Activated T-helper 1 cell treated with anti-CD3 and anti-CD28 coated beads, Interleukin-12 subunit alpha, Interleukin-12 subunit beta, Interleukin-2, Interleukin-4 antibody, amounts not matched to agents 30 ng/mL and 10 ng/mL and 1 ng/mL, durations not matched to agents 14 hours and 24 hours and 36 hours (primary cell): ENCODE data around the gene CD83. TPM values are rescaled to one million over a fixed set of nuclear protein-coding genes. Genes with fewer than 3 reads are reported as not detected.

Experiments used
- DNase-seq: peaks from one replicate; pipeline ENCODE4 v3.0.0; 2021; ENCODE audit warnings: low spot score
- H3K27ac Mint-ChIP-seq: one replicate; pipeline ENCODE4 v1.8.0; 2021; ENCODE audit warnings: mild to moderate bottlenecking, mixed read lengths
- H3K27me3 Mint-ChIP-seq: one replicate; pipeline ENCODE4 v1.8.0; 2022; ENCODE audit warnings: mild to moderate bottlenecking, moderate library complexity, mixed read lengths; ENCODE audit not compliant: insufficient read depth
- H3K36me3 Mint-ChIP-seq: one replicate; pipeline ENCODE4 v1.8.0; 2021; ENCODE audit warnings: low read depth, mixed read lengths
- H3K4me1 Mint-ChIP-seq: one replicate; pipeline ENCODE4 v1.8.0; 2021; ENCODE audit warnings: low read depth, mixed read lengths
- H3K4me3 Mint-ChIP-seq: one replicate; pipeline ENCODE4 v1.8.0; 2021; ENCODE audit warnings: mild to moderate bottlenecking, moderate library complexity, mixed read lengths
- H3K9me3 Mint-ChIP-seq: one replicate; pipeline ENCODE4 v1.8.0; 2021; ENCODE audit warnings: mixed read lengths
- intact Hi-C: fragments of 100-400 bp; cut with micrococcal nuclease; formaldehyde crosslinking; loops from one replicate; pipeline ENCODE4 v1.15.1; 2024
- total RNA-seq: library from RNA; stranded (reverse); gene quantifications from 2 replicates; pipeline ENCODE4 v1.2.3, GENCODE V29; 2022

CD83 gene
- total RNA-seq, 1 donor from 2014 or later, result 101 TPM

DNA sequence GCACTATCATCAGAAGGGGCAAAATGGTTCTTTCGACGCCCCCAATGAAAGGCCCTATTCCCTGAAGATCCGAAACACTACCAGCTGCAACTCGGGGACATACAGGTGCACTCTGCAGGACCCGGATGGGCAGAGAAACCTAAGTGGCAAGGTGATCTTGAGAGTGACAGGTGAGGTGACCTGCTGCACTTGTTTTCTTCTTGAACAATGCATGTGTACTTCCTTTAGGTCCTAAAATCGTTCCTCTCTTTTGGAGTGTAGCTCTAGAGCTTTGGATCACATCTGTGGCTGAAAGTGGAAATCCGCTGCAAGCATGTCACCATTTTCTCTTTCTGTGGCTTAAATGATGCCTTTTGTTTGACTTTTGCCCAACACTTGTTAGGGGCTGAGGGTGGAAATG lies 14.0 kb downstream of the CD83 start:
- Mint-ChIP-seq H3K9me3 (peaks cover 3% of the 10 kb centered on the region), H3K4me1 (peaks cover 30% of the 10 kb centered on the region), H3K27ac (no peak overlapping the region), H3K27me3 (peaks cover 1% of the 10 kb centered on the region), H3K36me3 (peaks cover 70% of the 10 kb centered on the region), H3K4me3 (no peak overlapping the region)
- DNase-seq, result no peak
- intact Hi-C loops, result no loop called here

DNA sequence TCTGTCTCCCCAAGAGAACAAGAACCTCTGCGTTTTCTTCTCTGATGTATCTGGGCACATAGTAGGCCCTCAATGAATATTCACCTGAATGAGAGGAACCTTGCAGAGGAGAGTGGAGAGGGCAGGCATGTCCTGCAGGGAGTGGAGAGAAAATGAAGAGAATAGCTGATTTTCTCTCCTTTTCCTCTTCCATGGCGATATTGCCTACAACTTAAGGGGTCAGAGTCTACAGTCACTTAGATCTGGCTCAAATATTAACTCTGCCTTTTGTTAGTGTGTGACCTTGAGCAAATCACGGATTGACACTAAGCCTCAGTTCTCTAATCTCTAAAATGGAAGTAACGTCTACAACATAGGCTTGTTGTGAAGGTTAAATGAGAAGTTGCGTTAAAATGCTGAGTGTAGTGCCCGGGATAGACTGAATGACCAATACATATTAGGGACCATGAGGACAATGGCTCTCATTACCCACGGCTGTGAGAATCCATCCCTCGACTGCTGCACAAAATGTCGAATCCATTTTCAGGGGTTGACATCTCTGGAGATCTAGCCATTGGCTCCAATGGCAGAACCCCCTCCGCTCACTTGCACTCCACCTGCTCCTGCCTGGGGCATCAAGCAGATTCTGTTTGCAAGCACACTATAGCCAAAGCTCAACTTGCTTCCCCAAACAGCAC lies 14.8 kb downstream of the CD83 start:
- H3K9me3 Mint-ChIP-seq, result peaks cover 3% of the 10 kb centered on the region
- no peak for DNase-seq
- H3K27me3 Mint-ChIP-seq, result peaks cover 1% of the 10 kb centered on the region
- H3K36me3 Mint-ChIP-seq, result peaks cover 70% of the 10 kb centered on the region
- H3K4me3 Mint-ChIP-seq, result no peak overlapping the region
- H3K4me1 Mint-ChIP-seq, result peaks cover 30% of the 10 kb centered on the region
- intact Hi-C loops, result no loop called here
- no peak overlapping the region for H3K27ac Mint-ChIP-seq

DNA sequence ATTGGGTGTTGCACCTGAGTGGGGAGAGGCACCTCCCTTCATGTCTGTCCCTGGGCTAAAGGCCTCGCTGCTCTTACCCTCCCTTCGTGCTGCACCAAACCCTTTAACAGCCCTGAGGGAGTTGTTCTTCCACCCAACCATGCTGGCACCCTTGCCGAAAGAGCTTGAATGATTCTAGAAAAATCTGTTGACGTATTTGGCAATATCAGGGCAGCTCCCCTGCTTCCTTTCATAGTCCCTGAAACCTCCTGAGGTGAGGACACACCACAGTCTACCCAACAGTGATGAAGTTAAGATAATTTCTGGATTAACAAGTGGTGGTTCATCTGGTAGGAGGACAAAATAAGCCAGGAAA lies 15.3 kb downstream of the CD83 start:
- no peak for DNase-seq
- intact Hi-C loops, result no loop called here
- H3K27me3 Mint-ChIP-seq, result peaks cover 1% of the 10 kb centered on the region
- H3K36me3 Mint-ChIP-seq, result peaks cover 69% of the 10 kb centered on the region
- no peak overlapping the region for H3K4me3 Mint-ChIP-seq
- H3K4me1 Mint-ChIP-seq, result peaks cover 29% of the 10 kb centered on the region
- H3K9me3 Mint-ChIP-seq, result peaks cover 3% of the 10 kb centered on the region
- H3K27ac Mint-ChIP-seq, result no peak overlapping the region

DNA sequence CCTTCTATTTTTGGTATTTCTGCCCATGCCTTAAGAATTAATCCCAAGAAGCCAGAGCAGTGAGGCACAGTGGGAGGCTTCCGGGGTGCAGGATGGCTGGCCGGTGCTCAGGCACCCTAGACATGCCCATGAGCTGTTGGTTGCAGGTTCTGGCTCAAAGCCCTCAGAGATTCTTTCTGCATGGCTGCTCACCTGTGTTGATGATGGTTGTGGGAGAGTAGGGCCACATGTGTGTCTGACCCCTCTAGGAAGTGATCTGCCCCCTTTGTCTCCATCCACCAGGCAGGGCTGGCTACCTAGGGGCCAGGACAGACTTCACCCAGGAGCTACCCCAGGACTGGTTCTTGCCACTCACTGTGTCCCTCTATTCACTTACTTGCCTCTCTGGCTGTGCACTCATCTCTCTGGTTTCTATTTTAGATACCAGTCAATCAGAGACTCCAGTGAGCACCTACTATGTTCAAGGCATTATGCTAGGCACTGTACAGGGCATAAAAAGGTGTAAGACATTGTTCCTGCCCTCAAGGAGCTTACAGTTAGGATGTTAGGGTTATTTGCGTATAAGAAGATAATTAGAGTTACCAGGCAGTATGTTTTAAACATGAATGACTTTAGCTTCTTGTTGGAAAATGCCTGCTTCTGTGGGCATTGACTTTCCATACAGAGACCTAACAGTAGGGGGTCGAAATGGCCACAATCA lies 16.8 kb downstream of the CD83 start:
- H3K4me1 Mint-ChIP-seq, result peaks cover 16% of the 10 kb centered on the region
- H3K36me3 Mint-ChIP-seq, result peaks cover 62% of the 10 kb centered on the region
- H3K27ac Mint-ChIP-seq, result no peak overlapping the region
- no peak for DNase-seq
- peaks cover 3% of the 10 kb centered on the region for H3K9me3 Mint-ChIP-seq
- intact Hi-C loops, result no loop called here
- H3K27me3 Mint-ChIP-seq, result peaks cover 1% of the 10 kb centered on the region
- H3K4me3 Mint-ChIP-seq, result no peak overlapping the region

DNA sequence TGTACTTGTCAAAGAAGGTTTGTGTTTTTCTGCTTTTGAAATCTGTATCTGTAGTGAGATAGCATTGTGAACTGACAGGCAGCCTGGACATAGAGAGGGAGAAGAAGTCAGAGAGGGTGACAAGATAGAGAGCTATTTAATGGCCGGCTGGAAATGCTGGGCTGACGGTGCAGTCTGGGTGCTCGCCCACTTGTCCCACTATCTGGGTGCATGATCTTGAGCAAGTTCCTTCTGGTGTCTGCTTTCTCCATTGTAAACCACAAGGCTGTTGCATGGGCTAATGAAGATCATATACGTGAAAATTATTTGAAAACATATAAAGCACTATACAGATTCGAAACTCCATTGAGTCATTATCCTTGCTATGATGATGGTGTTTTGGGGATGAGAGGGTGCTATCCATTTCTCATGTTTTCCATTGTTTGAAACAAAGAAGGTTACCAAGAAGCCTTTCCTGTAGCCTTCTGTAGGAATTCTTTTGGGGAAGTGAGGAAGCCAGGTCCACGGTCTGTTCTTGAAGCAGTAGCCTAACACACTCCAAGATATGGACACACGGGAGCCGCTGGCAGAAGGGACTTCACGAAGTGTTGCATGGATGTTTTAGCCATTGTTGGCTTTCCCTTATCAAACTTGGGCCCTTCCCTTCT lies 18.4 kb downstream of the CD83 start:
- DNase-seq, result no peak
- Mint-ChIP-seq H3K9me3 (peaks cover 3% of the 10 kb centered on the region), H3K4me1 (peaks cover 5% of the 10 kb centered on the region), H3K4me3 (no peak overlapping the region), H3K27me3 (no peaks in the 10 kb centered on the region), H3K36me3 (peaks cover 49% of the 10 kb centered on the region), H3K27ac (no peak overlapping the region)
- intact Hi-C loops, result no loop called here

DNA sequence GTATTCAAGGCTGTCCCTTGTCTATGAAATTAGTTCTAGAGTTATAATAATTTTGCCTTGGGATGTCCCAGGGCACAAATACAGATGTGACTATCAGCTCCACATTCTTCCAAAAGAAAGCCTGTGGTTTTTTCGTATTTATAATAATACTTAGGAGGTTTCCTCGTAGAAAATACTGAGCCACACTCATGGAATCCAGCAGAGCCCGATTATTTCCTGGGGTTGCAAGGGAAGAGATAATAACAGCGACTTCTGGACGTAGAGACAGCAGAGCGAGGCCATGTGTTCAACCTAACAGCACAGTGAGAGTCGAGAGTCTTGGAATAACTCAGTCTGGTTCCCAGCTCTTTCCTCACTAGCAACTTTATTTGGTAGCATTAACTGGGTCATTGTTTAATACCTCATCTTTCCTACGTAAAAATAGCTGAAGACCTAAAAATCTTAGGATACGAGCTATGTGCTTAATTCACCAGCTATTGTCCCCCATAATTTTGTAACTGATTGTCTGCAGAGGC lies 21.2 kb downstream of the CD83 start:
- intact Hi-C loops, result no loop called here

DNA sequence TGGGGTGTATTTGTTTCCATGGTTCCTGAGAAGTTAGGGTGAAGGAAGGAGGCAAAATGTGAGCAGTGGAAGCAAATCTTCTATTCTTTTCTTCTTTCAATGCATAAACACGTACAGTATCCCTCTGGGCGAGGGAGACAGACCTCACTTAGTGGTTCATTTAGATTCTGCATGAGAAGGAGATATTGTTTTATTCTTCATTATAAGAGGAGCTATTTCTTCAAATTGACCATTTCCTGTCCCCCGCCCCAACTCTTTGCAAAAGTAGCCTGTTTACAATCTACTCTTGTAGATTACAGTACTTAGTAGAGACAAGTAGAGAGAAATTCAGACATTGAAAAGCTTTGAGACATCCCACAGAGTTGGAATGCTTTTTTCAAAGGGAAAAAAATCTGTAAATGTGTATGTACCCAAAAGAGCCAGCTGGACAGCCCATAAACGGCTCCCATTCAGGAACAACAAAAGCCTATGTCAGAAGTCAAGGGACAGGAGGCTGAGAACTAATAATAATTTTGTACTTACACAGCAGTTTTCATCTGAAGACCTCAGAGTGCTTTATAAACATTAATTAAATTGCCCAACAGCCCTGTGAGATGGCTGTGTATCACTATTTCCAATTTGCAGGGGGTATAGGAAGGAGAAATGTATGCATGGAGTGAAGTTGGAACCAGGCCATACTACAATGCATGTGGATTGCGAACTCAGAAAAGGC lies 23.9 kb downstream of the CD83 start:
- no peaks in the 10 kb centered on the region for H3K27me3 Mint-ChIP-seq
- no peaks in the 10 kb centered on the region for H3K9me3 Mint-ChIP-seq
- DNase-seq, result no peak
- no peaks in the 10 kb centered on the region for H3K36me3 Mint-ChIP-seq
- intact Hi-C loops, result no loop called here
- H3K27ac Mint-ChIP-seq, result no peak overlapping the region
- no peak overlapping the region for H3K4me3 Mint-ChIP-seq
- H3K4me1 Mint-ChIP-seq, result peaks cover 7% of the 10 kb centered on the region

More for the DNA sequence above, 21.2 kb downstream of the CD83 start:
- H3K4me3 Mint-ChIP-seq, result no peak overlapping the region
- no peaks in the 10 kb centered on the region for H3K27me3 Mint-ChIP-seq
- H3K27ac Mint-ChIP-seq, result no peak overlapping the region
- H3K36me3 Mint-ChIP-seq, result peaks cover 23% of the 10 kb centered on the region
- no peaks in the 10 kb centered on the region for H3K4me1 Mint-ChIP-seq
- H3K9me3 Mint-ChIP-seq, result peaks cover 3% of the 10 kb centered on the region
- DNase-seq, result no peak

DNA sequence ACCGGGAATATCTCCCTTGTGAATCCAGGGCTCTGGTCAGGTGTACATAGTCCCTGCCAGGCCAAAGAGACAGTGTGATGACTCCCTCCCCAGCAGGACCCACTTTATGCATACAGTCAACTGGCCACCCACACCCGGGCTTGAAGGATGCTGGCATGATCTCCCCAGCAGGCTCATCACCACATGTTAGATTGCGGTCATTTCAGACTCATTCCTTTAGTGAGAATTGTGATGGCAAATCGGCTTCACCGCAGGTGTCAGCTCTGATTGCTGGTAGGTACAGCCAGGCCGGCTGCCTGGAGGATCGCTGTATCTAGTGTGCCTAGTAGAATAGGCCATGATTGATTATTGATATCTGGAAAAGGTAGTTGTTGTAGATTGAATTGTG lies 24.5 kb downstream of the CD83 start:
- intact Hi-C loops, result no loop called here
- Mint-ChIP-seq H3K4me1 (peaks cover 7% of the 10 kb centered on the region), H3K36me3 (no peaks in the 10 kb centered on the region)

DNA sequence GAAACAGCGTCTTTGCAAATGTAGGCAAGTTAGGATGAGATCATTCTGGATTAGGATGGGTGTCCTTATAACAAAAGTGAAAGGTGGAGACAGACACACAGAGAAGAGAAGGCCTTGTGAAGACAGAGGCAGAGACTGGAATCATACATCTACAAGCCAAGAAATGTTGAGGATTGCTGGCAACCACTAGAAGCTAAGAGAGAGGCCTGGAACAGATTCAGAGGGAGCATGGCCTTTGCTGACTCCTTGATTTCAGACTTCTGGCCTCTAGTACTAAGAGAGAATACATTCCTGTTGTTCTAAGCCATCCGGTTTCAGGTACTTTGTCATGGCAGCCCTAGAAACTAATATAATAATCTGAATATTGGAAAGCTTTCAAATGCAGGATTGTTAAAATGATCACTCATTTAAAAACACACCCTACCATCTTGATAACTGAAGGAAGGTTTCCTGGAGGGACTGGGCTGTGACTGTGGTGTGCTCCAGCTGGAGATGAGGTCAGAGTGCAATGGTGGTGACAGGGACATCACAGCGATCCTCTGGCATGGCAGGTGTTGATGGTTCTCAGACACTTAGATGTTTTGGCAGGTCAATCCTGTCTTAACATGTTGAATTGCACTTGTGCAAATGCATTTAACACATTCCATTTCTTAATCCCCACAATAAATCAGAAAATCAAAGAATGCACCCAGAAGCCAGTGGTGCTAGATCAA lies 25.1 kb downstream of the CD83 start:
- no peak for DNase-seq
- Mint-ChIP-seq H3K4me1 (peaks cover 7% of the 10 kb centered on the region), H3K27ac (no peak overlapping the region), H3K4me3 (no peak overlapping the region), H3K27me3 (no peaks in the 10 kb centered on the region), H3K36me3 (no peaks in the 10 kb centered on the region), H3K9me3 (no peaks in the 10 kb centered on the region)
- intact Hi-C loops, result no loop called here

More for the DNA sequence above, 24.5 kb downstream of the CD83 start:
- Mint-ChIP-seq H3K4me3 (no peak overlapping the region), H3K9me3 (no peaks in the 10 kb centered on the region), H3K27ac (no peak overlapping the region), H3K27me3 (no peaks in the 10 kb centered on the region)
- no peak for DNase-seq

DNA sequence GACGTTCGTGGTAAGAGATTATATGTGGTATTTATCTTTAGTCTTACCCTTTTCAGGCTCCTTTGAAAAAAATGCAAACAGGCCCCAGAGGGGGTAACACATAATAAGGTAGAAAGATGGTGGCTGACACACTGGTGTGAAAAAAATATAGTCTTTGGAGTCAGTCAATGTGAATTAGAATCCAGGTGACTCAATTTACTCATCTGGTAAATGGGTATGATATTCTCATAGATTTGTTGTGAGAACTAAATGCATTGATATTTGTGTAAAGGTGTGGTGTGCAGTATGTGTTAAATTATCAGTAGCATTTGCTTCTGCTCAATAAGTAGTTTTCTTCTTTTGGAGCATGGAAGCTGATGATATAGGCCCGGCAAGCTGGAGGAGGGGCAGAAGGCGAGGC lies 25.7 kb downstream of the CD83 start:
- Mint-ChIP-seq H3K4me1 (peaks cover 7% of the 10 kb centered on the region), H3K9me3 (no peaks in the 10 kb centered on the region), H3K27ac (no peak overlapping the region), H3K4me3 (no peak overlapping the region), H3K27me3 (no peaks in the 10 kb centered on the region), H3K36me3 (no peaks in the 10 kb centered on the region)
- intact Hi-C loops, result no loop called here
- DNase-seq, result no peak

DNA sequence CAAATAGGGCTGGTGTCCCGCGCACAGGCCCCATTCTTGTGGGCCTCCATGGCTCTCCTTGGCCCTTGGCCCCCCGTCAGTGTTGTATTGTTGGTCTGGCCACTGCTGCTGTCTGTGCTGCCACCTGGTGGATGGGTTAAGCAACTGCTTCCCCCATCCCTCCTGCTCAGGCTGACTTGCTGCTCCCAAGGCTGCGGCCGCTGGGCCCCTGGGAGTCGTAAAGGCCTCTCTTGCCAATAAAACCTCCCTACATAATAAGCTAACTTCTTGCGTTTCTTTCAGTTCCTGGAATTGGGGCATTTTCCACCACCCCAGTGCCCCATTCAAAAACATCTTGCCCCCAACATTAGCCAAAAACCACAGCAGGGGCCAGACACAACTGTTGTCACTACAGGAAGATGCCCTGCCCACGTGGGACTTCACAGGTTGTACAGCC lies 27.1 kb downstream of the CD83 start:
- Mint-ChIP-seq H3K27me3 (peaks cover 3% of the 10 kb centered on the region), H3K4me1 (peaks cover 12% of the 10 kb centered on the region), H3K27ac (no peak overlapping the region), H3K4me3 (no peak overlapping the region), H3K9me3 (no peaks in the 10 kb centered on the region), H3K36me3 (no peaks in the 10 kb centered on the region)
- DNase-seq, result peak; percentile 48
- intact Hi-C loops, result loop anchor here (1.0 to 2.0 kb wide), 5 partner anchors 28 to 350 kb away; partner anchors contain the start of gene CD83

DNA sequence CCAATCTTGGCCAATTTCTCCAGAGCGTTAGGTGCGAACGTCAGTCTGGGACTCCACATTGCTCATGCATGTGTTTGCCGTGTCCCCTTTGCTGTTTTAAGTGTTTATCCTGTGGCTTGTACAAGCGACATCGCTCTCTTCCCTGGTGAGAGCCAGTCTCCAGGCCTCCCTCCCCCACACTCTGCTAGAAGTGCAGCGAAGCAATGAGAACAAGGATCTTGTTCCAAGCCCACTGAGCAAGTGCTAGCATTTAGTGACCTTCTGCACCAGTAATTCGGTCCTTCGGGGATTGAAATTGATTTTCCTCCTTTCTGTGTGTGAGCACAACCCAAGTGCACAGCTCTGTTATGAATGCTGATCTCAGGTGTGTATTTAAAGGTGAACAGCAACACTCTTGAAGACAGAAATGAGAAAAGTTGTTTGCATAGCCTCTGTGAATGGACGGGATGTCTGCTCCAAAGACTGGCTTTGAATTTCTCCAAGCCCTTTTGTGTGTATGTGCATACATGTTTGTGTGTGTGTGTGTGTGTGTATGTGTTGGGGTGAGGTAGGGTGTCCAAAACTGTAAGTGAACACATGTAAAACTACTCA lies 29.0 kb downstream of the CD83 start:
- DNase-seq, result no peak
- H3K27me3 Mint-ChIP-seq, result peaks cover 5% of the 10 kb centered on the region
- intact Hi-C loops, result no loop called here
- H3K36me3 Mint-ChIP-seq, result no peaks in the 10 kb centered on the region
- H3K27ac Mint-ChIP-seq, result no peak overlapping the region
- H3K9me3 Mint-ChIP-seq, result no peaks in the 10 kb centered on the region
- H3K4me1 Mint-ChIP-seq, result peaks cover 12% of the 10 kb centered on the region
- no peak overlapping the region for H3K4me3 Mint-ChIP-seq
